ENCODE data around the gene TMEM175.

DNA sequence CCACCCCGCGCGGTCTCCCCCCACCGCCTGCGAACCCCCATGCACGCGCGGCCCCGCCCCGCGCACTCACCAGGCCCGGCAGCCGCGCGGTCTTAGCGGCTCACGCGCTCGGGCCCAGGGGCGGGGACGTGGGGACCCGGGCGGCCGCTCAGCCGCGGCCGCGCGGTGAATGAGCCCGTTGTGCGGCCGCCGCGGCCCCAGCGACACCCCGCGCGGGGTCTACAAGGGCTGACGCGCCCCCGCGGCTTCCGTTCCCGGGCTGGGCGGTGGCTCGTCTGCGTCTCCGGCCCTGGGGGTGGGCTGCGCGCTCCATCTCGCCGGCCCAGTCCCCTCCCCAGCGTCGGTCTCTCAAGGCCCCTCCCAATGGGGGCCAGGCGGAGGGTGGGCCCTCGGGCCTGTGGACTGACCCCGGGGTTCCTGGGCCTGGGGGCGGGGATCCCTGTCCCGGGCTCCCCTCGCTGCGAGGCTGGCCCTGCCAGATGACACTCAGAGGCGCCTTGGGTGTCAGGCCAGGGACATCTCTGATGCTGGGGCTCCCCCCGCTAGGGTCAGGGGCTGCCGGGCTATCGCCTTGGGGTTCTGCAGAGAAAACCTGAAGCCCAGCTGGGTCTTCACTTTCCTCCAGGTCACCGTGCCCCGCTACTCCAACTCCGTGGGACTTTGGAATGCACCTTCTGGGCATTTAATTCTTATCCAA, 65.3 kb downstream of the TMEM175 start:
- TF ChIP-seq, protein P1, sequence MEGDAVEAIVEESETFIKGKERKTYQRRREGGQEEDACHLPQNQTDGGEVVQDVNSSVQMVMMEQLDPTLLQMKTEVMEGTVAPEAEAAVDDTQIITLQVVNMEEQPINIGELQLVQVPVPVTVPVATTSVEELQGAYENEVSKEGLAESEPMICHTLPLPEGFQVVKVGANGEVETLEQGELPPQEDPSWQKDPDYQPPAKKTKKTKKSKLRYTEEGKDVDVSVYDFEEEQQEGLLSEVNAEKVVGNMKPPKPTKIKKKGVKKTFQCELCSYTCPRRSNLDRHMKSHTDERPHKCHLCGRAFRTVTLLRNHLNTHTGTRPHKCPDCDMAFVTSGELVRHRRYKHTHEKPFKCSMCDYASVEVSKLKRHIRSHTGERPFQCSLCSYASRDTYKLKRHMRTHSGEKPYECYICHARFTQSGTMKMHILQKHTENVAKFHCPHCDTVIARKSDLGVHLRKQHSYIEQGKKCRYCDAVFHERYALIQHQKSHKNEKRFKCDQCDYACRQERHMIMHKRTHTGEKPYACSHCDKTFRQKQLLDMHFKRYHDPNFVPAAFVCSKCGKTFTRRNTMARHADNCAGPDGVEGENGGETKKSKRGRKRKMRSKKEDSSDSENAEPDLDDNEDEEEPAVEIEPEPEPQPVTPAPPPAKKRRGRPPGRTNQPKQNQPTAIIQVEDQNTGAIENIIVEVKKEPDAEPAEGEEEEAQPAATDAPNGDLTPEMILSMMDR (IDR thresholded peaks at IDR 0.05; ENCODE audit: control extremely low read depth in 1 of 3, insufficient read depth in 1 of 3, low read depth in 1 of 3, low read length in 3 of 3) = no peak
- no peak for TF ChIP-seq POLR2A (IDR thresholded peaks at IDR 0.05; ENCODE audit: control extremely low read depth in 1 of 2, low read depth in 2 of 2, low read length in 2 of 2)
- peak; percentile 71; the same call in 1 of the 2 replicates for TF ChIP-seq SUZ12 (IDR thresholded peaks at IDR 0.05; ENCODE audit: low read length)
- no peak for TF ChIP-seq CHD2 (IDR thresholded peaks at IDR 0.05; ENCODE audit: low read length)
- TF ChIP-seq, protein P2, sequence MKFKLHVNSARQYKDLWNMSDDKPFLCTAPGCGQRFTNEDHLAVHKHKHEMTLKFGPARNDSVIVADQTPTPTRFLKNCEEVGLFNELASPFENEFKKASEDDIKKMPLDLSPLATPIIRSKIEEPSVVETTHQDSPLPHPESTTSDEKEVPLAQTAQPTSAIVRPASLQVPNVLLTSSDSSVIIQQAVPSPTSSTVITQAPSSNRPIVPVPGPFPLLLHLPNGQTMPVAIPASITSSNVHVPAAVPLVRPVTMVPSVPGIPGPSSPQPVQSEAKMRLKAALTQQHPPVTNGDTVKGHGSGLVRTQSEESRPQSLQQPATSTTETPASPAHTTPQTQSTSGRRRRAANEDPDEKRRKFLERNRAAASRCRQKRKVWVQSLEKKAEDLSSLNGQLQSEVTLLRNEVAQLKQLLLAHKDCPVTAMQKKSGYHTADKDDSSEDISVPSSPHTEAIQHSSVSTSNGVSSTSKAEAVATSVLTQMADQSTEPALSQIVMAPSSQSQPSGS (IDR thresholded peaks at IDR 0.05; ENCODE audit: low read length) = no peak
- TF ChIP-seq EZH2 (IDR thresholded peaks at IDR 0.05; ENCODE audit: low read depth, low read length, severe bottlenecking) = peak; percentile 45
- TF ChIP-seq POLR2AphosphoS5 (IDR thresholded peaks at IDR 0.05; ENCODE audit: low read depth, low read length) = no peak
- TF ChIP-seq KDM5A (IDR thresholded peaks at IDR 0.05; ENCODE audit: low read length) = no peak
- TF ChIP-seq EGR1 (IDR thresholded peaks at IDR 0.05; ENCODE audit: borderline replicate concordance, low read depth, low read length) = no peak
- TF ChIP-seq NANOG (IDR thresholded peaks at IDR 0.05; ENCODE audit: insufficient read depth, low read depth, low read length, poor library complexity, severe bottlenecking) = no peak
- no peak for TF ChIP-seq RFX5 (IDR thresholded peaks at IDR 0.05; ENCODE audit: borderline replicate concordance, low read depth, low read length)
